PC-9 (cell line): ENCODE results near the gene INSR. TPM values are rescaled to one million over a fixed set of nuclear protein-coding genes. Genes with fewer than 3 reads are reported as not detected.

Experiments used
- BruUV-seq: library from RNA; stranded (reverse); fragments of 400-500 nt; replicated peaks from 2 replicates; lab custom pipeline; 2021; lab: Mats Ljungman, UMichigan
- CTCF ChIA-PET: fragments of 300-600 bp; sonication (Branson Sonifier 250); formaldehyde crosslinking; loops from one replicate; lab custom pipeline; 2022; ENCODE audit warnings: antibody characterized with exemption; lab: Charles Lee
- POLR2A ChIA-PET: fragments of 300-600 bp; sonication (Branson Sonifier 250); formaldehyde crosslinking; loops from one replicate; lab custom pipeline; 2022; ENCODE audit warnings: antibody characterized with exemption; ENCODE audit not compliant: unreplicated experiment; lab: Charles Lee
- DNase-seq, 2 experiments: peaks; one replicate each; pipeline versions ENCODE4 v3.0.0 to v3.0.0-alpha.2; 2015 to 2022; ENCODE audit warnings: mixed read lengths in 1 of 2
- H2AFZ ChIP-seq: fragments of 200-600 bp; sonication (generic); 2 replicates; pipeline ENCODE4 v1.8.1; 2017; ENCODE audit warnings: antibody characterized with exemption
- H3F3A ChIP-seq: fragments of 200-600 bp; sonication (generic); 2 replicates; pipeline ENCODE4 v1.8.1; 2017; ENCODE audit warnings: antibody characterized with exemption, mild to moderate bottlenecking, low read depth; ENCODE audit not compliant: insufficient read depth
- H3K27ac ChIP-seq: fragments of 200-600 bp; sonication (generic); 2 replicates; pipeline ENCODE4 v1.6.1; 2016; ENCODE audit warnings: mixed run types
- H3K27me3 ChIP-seq: fragments of 200-600 bp; sonication (generic); 2 replicates; pipeline ENCODE4 v1.6.1; 2016; ENCODE audit warnings: low read depth, mixed run types; ENCODE audit not compliant: insufficient read depth
- H3K36me3 ChIP-seq: fragments of 200-600 bp; sonication (generic); 2 replicates; pipeline ENCODE4 v1.6.1; 2016; ENCODE audit warnings: low read depth, mixed run types
- H3K4me1 ChIP-seq: fragments of 200-600 bp; sonication (generic); replicated peaks from 2 replicates; pipeline ENCODE4 v1.6.1; 2016; ENCODE audit warnings: mixed run types; ENCODE audit not compliant: insufficient read depth
- H3K4me2 ChIP-seq: fragments of 200-600 bp; sonication (generic); 2 replicates; pipeline ENCODE4 v1.6.1; 2017; ENCODE audit warnings: mixed run types
- H3K4me3 ChIP-seq: fragments of 200-600 bp; sonication (generic); 2 replicates; pipeline ENCODE4 v1.6.1; 2016; ENCODE audit warnings: mixed run types
- H3K79me2 ChIP-seq: fragments of 200-600 bp; sonication (generic); 2 replicates; pipeline ENCODE4 v1.6.1; 2017; ENCODE audit warnings: low read depth, mixed run types
- H3K9me2 ChIP-seq: fragments of 200-600 bp; sonication (generic); 2 replicates; pipeline ENCODE4 v1.8.1; 2017; ENCODE audit warnings: mild to moderate bottlenecking; ENCODE audit not compliant: insufficient read depth
- H3K9me3 ChIP-seq: fragments of 200-600 bp; sonication (generic); 2 replicates; pipeline ENCODE4 v1.8.1; 2016; ENCODE audit warnings: low read depth; ENCODE audit not compliant: insufficient read depth
- H4K20me1 ChIP-seq: fragments of 200-600 bp; sonication (generic); 2 replicates; pipeline ENCODE4 v1.8.1; 2017; ENCODE audit not compliant: insufficient read depth
- EZH2 ChIP-seq: fragments of 200-600 bp; sonication (generic); IDR thresholded peaks from 2 replicates; pipeline ENCODE4 v1.8.0; 2017; ENCODE audit warnings: antibody characterized with exemption, low read depth
- intact Hi-C: fragments of 100-400 bp; cut with micrococcal nuclease; formaldehyde crosslinking; loops from one replicate; pipeline ENCODE4 v1.10.0; 2022; ENCODE audit not compliant: unreplicated experiment
- total RNA-seq: library from RNA; stranded (reverse); gene quantifications from 2 replicates; pipeline ENCODE4 v1.2.3, GENCODE V29; 2021
- TF ChIP-seq, protein P1 (sequence below): fragments of 200-600 bp; sonication (generic); conservative IDR thresholded peaks from 2 replicates; pipeline ENCODE4 v1.6.1; 2017; ENCODE audit warnings: mixed run types, antibody characterized with exemption, mild to moderate bottlenecking, moderate library complexity

Gene INSR
- total RNA-seq, 1 experiment from 2014 or later = 9.3 TPM

DNA sequence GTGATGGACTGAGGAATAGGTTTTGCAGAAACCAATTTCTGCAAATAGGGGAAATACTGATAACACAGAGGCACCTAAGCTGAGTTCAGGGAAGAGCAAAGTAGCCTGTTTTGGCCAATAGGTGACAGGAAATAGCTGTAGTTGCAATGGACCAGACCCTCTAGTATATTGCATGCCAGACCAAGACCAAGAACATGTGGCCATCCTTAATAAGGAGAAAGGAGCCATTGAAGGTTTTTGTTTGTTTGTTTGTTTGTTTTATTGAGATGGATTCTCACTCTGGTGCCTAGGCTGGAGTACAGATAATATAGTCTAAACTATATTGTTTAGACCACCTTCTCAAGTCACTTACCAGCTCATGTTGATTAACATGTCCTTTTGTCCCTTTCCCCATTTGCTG lies 123.2 kb downstream of the INSR start:
- H3K9me2 ChIP-seq = no peaks in the 10 kb centered on the region
- no peaks in the 10 kb centered on the region for H3K9me3 ChIP-seq
- no peaks in the 10 kb centered on the region for H4K20me1 ChIP-seq
- no peak for DNase-seq
- H2AFZ ChIP-seq = no peak overlapping the region
- ChIA-PET POLR2A (no interaction called here), CTCF (no interaction called here)
- H3K27ac ChIP-seq = no peak overlapping the region
- H3K27me3 ChIP-seq = no peaks in the 10 kb centered on the region
- H3F3A ChIP-seq = no peaks in the 10 kb centered on the region
- H3K4me2 ChIP-seq = no peak overlapping the region
- no peak for TF ChIP-seq EZH2
- TF ChIP-seq, protein P1, sequence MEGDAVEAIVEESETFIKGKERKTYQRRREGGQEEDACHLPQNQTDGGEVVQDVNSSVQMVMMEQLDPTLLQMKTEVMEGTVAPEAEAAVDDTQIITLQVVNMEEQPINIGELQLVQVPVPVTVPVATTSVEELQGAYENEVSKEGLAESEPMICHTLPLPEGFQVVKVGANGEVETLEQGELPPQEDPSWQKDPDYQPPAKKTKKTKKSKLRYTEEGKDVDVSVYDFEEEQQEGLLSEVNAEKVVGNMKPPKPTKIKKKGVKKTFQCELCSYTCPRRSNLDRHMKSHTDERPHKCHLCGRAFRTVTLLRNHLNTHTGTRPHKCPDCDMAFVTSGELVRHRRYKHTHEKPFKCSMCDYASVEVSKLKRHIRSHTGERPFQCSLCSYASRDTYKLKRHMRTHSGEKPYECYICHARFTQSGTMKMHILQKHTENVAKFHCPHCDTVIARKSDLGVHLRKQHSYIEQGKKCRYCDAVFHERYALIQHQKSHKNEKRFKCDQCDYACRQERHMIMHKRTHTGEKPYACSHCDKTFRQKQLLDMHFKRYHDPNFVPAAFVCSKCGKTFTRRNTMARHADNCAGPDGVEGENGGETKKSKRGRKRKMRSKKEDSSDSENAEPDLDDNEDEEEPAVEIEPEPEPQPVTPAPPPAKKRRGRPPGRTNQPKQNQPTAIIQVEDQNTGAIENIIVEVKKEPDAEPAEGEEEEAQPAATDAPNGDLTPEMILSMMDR = no peak
- no peaks in the 10 kb centered on the region for H3K36me3 ChIP-seq
- H3K4me1 ChIP-seq = no peaks in the 10 kb centered on the region
- no peaks in the 10 kb centered on the region for H3K79me2 ChIP-seq
- BruUV-seq = no TSS peak
- H3K4me3 ChIP-seq = no peak overlapping the region
- intact Hi-C loops = no loop called here

DNA sequence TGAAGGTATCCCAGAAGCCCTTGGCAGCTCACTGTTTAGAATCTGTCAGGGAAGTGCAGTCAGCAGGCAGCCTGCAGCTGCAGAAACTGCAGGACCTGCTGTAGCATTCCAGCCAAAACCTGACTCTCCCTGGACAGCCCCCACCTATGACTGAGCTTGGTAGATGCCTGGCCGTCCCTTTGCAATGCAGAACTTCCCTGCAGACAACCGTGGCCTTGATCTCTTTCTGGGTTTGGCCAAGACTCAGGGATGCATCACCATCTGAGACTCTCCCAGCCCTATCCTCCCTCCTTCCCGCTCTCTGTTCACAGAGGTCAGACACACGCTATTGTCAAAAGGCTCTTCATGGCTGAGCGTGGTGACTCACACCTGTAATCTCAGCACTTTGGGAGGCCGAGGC lies 125.3 kb downstream of the INSR start:
- no peak overlapping the region for H3K4me2 ChIP-seq
- BruUV-seq = no TSS peak
- no peak overlapping the region for H2AFZ ChIP-seq
- no peaks in the 10 kb centered on the region for H3K36me3 ChIP-seq
- no peak for DNase-seq
- no peak overlapping the region for H3K27ac ChIP-seq
- intact Hi-C loops = no loop called here
- ChIA-PET POLR2A (interaction anchor here (0.7 kb wide), 1 partner anchor 51 kb away, joined by 17 read pairs; no protein-coding TSS in a partner anchor), CTCF (no interaction called here)
- H3K4me1 ChIP-seq = no peaks in the 10 kb centered on the region
- no peaks in the 10 kb centered on the region for H3K27me3 ChIP-seq
- H3K9me3 ChIP-seq = no peaks in the 10 kb centered on the region
- H4K20me1 ChIP-seq = no peaks in the 10 kb centered on the region
- H3K79me2 ChIP-seq = no peaks in the 10 kb centered on the region
- TF ChIP-seq, protein P1 = no peak
- TF ChIP-seq EZH2 = no peak
- no peaks in the 10 kb centered on the region for H3K9me2 ChIP-seq
- no peak overlapping the region for H3K4me3 ChIP-seq
- H3F3A ChIP-seq = no peaks in the 10 kb centered on the region

DNA sequence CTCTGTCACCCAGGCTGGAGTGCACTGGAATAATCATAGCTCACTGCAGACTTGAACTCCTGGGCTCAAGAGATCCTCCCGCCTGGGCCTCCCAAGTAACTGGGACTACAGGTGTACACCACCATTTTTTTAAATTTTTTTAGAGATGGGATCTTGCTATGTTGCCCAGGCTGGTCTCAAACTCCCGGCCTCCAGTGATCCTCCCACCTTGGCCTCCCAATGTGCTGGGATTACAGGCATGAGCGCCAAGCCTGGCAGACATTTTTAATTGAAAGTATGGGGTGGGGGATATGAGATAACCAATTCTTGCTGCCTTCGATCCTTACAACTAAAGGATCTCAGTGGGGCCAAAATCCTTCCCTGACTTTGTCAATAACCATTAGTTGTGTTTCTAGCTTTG lies 132.9 kb downstream of the INSR start:
- ChIA-PET CTCF (no interaction called here), POLR2A (no interaction called here)
- no TSS peak for BruUV-seq
- Histone ChIP-seq H3K9me2 (no peaks in the 10 kb centered on the region), H3F3A (no peaks in the 10 kb centered on the region), H3K4me1 (no peaks in the 10 kb centered on the region), H3K9me3 (no peaks in the 10 kb centered on the region), H3K4me3 (no peak overlapping the region), H3K4me2 (no peak overlapping the region), H3K27ac (no peak overlapping the region), H3K79me2 (no peaks in the 10 kb centered on the region), H3K36me3 (no peaks in the 10 kb centered on the region), H2AFZ (no peak overlapping the region), H3K27me3 (no peaks in the 10 kb centered on the region), H4K20me1 (no peaks in the 10 kb centered on the region)
- TF ChIP-seq EZH2 = no peak
- TF ChIP-seq, protein P1 = no peak
- intact Hi-C loops = no loop called here
- no peak for DNase-seq
